ENCODE data around the gene F13A1. TPM values are rescaled to one million over a fixed set of nuclear protein-coding genes. Genes with fewer than 3 reads are reported as not detected.

F13A1 gene
- total RNA-seq, 4 donors from 2014 or later = 4.1 to 90.6 (median 57.8) TPM

DNA sequence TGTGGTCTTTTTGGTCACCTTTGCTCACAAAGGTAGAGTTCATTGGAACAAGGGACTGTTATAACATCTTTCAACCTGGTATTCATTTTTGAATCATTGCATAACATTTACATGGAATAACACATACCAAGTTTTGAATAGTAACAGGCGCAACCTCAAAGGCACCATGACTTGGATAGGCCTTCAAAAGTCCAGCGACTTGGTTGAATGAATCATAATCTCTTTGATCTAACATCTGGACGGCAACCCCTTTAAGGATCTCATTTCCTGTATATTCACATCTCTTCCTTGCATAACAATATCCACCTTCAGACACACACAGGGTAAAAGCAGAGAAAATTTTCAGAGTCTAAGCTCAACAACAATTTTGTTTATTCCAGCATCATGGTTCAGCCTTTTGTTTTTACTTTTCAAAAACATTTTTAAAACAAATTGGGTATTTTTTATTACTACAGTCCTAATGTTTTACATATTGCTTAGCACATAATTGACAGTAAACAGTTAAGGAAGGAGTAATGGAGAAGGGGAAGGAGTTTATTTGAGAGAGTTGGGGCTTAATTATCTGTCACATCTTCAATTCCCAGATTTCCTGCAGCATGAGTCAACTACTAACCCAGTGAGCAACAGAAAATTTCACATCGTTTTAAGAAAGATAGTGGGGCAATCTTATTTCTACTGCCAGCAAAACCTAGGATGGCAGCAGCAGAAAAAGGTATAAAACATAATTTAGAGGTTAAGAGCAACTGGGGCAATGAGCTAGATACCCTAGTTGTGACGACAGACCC is 41.8 kb upstream of the F13A1 start:
- DNase-seq = no peak
- intact Hi-C loops (cut with DNase I; ENCODE audit: low total_unique reads) = no loop called here
- no peaks in the 10 kb centered on the region for H3K36me3 ChIP-seq
- no peaks in the 10 kb centered on the region for H3K27me3 ChIP-seq
- no peak overlapping the region for H3K27ac ChIP-seq
- H3K9me3 ChIP-seq = no peaks in the 10 kb centered on the region
- no peaks in the 10 kb centered on the region for H3K4me1 ChIP-seq
- H3K4me3 ChIP-seq = no peak overlapping the region
- TF ChIP-seq POLR2A (IDR thresholded peaks at IDR 0.05) = no peak
- TF ChIP-seq, protein P1, sequence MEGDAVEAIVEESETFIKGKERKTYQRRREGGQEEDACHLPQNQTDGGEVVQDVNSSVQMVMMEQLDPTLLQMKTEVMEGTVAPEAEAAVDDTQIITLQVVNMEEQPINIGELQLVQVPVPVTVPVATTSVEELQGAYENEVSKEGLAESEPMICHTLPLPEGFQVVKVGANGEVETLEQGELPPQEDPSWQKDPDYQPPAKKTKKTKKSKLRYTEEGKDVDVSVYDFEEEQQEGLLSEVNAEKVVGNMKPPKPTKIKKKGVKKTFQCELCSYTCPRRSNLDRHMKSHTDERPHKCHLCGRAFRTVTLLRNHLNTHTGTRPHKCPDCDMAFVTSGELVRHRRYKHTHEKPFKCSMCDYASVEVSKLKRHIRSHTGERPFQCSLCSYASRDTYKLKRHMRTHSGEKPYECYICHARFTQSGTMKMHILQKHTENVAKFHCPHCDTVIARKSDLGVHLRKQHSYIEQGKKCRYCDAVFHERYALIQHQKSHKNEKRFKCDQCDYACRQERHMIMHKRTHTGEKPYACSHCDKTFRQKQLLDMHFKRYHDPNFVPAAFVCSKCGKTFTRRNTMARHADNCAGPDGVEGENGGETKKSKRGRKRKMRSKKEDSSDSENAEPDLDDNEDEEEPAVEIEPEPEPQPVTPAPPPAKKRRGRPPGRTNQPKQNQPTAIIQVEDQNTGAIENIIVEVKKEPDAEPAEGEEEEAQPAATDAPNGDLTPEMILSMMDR (IDR thresholded peaks at IDR 0.05) = no peak

DNA sequence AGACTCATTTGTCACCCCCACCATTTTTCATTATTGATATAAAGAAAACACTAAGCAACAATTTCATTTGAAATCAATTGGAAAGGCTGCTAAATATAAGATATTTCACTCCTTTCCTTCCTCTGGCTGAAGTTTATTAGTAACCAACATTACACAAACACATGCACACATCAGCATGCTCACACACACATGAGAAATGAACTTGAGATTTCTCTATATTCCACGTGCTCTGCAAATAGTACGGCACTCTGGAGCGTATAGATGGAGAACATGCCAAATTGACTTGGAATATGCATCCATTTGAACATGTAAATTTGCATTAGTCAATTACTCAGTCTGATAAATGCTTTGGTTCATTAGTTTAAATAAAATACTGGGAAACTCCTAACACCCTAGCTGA is 37.1 kb upstream of the F13A1 start:
- H3K4me3 ChIP-seq = no peak overlapping the region
- H3K27ac ChIP-seq = no peak overlapping the region
- no peak for TF ChIP-seq POLR2A (IDR thresholded peaks at IDR 0.05)
- TF ChIP-seq, protein P1 (IDR thresholded peaks at IDR 0.05) = no peak
- no peaks in the 10 kb centered on the region for H3K36me3 ChIP-seq
- no peak for DNase-seq
- no peaks in the 10 kb centered on the region for H3K4me1 ChIP-seq
- no peaks in the 10 kb centered on the region for H3K27me3 ChIP-seq
- H3K9me3 ChIP-seq = no peaks in the 10 kb centered on the region
- intact Hi-C loops (cut with DNase I; ENCODE audit: low total_unique reads) = no loop called here

DNA sequence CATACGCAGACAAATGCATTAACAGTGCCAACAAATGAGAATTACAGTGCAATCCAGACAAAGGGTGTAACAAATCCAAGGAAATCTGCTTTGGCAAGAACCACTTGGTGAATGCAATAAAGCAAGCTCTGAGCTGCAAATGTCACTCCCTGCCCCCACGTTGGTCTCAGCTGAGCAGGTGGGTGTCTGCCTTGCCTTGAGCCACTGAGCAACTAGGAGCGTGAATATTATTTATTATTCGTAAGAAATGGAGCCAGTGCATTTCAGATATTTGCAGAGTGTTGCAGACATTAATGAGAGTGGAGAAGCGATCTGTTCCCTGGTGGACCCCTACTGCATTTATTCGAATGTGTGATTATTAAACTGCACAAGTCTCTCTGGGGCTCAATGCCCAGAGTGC is 36.6 kb upstream of the F13A1 start:
- TF ChIP-seq, protein P1 (IDR thresholded peaks at IDR 0.05) = no peak
- no peak for TF ChIP-seq POLR2A (IDR thresholded peaks at IDR 0.05)

DNA sequence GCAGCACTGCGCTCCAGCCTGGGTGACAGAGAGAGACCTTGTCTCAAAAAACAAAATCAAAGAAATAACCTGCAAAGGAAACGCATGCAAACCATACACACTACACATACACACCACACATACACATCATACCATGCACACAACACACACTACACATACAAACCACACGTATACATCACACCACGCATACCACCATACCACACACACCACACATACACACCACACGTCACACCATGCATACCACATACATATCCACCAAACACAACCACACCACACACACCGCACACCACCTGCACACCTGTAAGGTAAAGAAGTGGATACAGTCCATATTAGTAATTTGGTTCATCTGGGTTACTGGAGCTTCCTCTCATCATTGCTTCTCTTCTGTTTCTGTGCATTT is 32.3 kb upstream of the F13A1 start:
- H3K4me3 ChIP-seq = no peak overlapping the region
- no peaks in the 10 kb centered on the region for H3K27me3 ChIP-seq
- H3K27ac ChIP-seq = no peak overlapping the region
- no peaks in the 10 kb centered on the region for H3K9me3 ChIP-seq
- no peaks in the 10 kb centered on the region for H3K36me3 ChIP-seq
- no peaks in the 10 kb centered on the region for H3K4me1 ChIP-seq
- intact Hi-C loops (cut with DNase I; ENCODE audit: low total_unique reads) = no loop called here
- TF ChIP-seq, protein P1 (IDR thresholded peaks at IDR 0.05) = no peak
- no peak for TF ChIP-seq POLR2A (IDR thresholded peaks at IDR 0.05)
- no peak for DNase-seq

More for the DNA sequence above, 36.6 kb upstream of the F13A1 start:
- no peaks in the 10 kb centered on the region for H3K4me1 ChIP-seq
- H3K9me3 ChIP-seq = no peaks in the 10 kb centered on the region
- H3K27me3 ChIP-seq = no peaks in the 10 kb centered on the region
- no peak for DNase-seq
- no peak overlapping the region for H3K27ac ChIP-seq
- no peaks in the 10 kb centered on the region for H3K36me3 ChIP-seq
- intact Hi-C loops (cut with DNase I; ENCODE audit: low total_unique reads) = no loop called here
- H3K4me3 ChIP-seq = no peak overlapping the region

DNA sequence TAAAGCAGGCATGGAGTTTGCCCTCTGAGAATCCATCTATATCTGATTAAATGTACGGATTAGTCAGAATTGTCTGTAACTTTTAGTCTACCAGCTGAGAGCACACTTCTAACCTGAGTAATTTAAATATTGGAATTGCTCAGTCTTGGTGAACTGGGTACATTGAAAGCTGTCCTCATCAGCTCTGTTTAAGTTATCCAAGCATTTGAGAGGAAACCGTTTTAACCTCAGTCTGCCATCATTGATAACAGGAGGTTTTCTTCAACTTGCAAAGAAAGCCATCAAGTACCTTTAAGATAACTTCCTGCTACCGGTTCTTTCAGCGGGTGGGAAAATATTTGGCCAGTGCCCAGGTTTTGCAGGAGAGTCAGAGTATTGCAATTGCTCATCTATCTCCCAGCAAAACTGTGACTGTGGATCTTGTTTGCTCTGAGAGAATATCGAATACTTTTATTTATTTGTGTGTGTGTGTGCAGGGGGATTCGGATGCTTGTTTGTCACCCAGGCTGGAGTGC is 31.1 kb upstream of the F13A1 start:
- no peak for DNase-seq
- Histone ChIP-seq H3K4me1 (no peaks in the 10 kb centered on the region), H3K4me3 (no peak overlapping the region), H3K9me3 (no peaks in the 10 kb centered on the region), H3K36me3 (no peaks in the 10 kb centered on the region), H3K27me3 (no peaks in the 10 kb centered on the region), H3K27ac (no peak overlapping the region)
- TF ChIP-seq, protein P1 (IDR thresholded peaks at IDR 0.05) = no peak
- intact Hi-C loops (cut with DNase I; ENCODE audit: low total_unique reads) = no loop called here

All from uterus (tissue), 4 donors.